Measurements from ENCODE around the gene NFIB.

The NFIB gene

GRCh38 chr9:14273696-14274121 lies 40.2 kb downstream of the NFIB start:
- no peak for DNase-seq (ENCODE audit: low spot score)

DNA sequence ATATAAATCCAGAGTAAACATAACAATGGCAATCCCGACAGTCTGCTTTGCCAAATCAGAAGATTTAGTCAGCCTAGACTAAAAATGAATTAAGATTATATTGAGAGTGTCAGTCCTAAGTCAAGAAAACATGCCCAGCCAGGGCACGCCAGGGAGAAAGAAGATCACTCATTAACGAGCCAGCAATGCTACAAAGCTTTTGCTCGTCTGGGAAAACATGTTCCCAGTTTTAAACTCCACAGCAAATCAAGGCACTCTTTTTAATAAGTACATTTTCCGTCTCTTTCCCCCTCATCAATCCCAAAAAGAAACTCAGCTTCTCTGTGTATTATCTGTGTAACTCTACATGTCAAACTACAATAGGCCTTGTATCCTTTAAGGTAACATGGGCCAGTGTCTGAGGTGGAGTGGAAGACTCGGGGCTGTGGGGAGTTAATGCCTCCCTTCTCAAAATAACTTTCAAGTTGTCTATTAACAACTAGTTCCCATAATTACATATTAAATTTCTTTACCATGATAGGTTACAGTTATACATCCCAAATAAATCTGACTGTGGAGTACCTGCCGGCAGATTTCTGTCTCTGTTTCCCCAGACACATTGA lies 40.9 kb downstream of the NFIB start:
- no peak for DNase-seq (ENCODE audit: low spot score)

- no peak for DNase-seq (ENCODE audit: low spot score)
Observed at GRCh38 chr9:14271093-14271673, 42.8 kb downstream of the NFIB start.

DNA sequence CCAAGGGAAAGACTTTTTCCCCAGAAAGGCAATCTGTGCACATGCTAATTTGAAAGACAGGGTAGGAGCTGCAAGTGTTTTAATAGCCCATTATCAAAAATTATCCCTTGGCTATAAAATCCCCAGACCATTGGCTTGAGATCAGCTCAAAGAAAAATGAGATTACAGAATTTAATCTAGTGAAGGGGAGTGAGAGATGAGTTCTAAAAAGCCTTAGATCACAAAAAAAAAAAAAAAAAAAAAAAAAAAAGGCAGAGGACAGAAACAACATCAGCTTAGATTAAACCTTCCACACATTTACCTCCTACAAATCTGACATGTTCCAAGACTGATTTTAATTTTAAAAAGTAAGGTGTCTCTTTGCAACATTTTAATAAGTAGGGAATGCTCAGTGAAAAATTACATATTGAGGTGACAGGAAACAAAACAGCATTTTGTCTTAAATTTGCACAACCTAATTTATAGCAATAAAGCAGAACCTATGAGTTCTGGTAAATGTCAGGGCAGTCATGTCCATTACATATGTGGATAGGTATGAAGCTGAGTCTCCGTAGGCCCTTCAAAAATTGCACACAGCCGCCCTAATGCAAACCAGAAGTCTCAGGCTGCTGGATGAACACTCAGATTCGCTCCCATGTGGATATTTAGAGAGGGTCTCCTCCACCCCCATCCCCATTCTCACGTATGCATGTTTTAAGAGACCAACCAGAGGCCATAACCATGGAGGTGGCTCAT lies 43.4 kb downstream of the NFIB start:
- no peak for DNase-seq (ENCODE audit: low spot score)

DNA sequence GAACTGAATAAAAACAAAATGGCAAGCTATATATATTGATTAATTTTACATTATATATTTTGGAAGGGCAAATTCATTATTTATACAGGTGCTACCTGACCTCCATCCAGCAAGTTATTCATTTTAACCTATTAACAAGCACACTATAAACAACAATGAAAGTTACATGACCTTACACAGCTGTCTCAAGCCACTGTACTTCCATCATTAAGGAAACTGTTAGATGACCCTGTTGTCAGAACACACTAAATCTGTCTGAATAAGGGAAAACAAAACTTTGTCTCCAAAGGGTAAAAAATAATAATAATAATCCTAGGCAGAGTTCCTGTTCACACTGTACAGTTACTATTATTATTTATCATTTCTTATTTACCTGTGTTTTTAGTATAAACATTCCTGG lies 44.0 kb downstream of the NFIB start:
- DNase-seq (ENCODE audit: low spot score) = no peak

- DNase-seq (ENCODE audit: low spot score) = no peak
Observed at GRCh38 chr9:14263707-14264483, 50.0 kb downstream of the NFIB start.

- DNase-seq (ENCODE audit: low spot score) = no peak
Observed at GRCh38 chr9:14262827-14263226, 51.1 kb downstream of the NFIB start.

DNA sequence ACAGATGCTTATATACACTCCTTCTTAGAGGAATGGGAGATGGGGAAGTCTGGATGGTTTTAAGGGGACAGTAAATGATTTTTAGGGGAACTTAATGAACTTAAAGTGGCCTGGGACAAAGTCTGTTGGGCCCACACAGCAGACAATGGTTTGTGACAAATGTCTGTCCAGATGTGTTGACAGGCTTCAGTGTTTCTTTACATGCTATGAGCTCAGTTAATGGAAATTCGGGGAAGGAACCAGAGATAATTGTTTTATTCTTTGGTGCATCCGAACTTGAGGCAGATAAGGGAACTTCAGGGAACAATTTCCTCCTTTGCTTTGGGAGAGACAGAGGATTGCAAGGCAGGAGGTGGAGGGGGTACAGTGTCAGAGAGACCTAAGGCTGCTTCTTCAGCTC lies 52.3 kb downstream of the NFIB start:
- no peak for DNase-seq (ENCODE audit: low spot score)

- no peak for DNase-seq (ENCODE audit: low spot score)
Observed at GRCh38 chr9:14260101-14260500, 53.8 kb downstream of the NFIB start.

- no peak for DNase-seq (ENCODE audit: low spot score)
Observed at GRCh38 chr9:14258660-14259239, 55.2 kb downstream of the NFIB start.

- no peak for DNase-seq (ENCODE audit: low spot score)
Observed at GRCh38 chr9:14258156-14258555, 55.8 kb downstream of the NFIB start.

GRCh38 chr9:14256588-14256987 lies 57.4 kb downstream of the NFIB start:
- DNase-seq (ENCODE audit: low spot score) = no peak

- DNase-seq (ENCODE audit: low spot score) = no peak
Observed at GRCh38 chr9:14251154-14252071, 62.5 kb downstream of the NFIB start.

DNA sequence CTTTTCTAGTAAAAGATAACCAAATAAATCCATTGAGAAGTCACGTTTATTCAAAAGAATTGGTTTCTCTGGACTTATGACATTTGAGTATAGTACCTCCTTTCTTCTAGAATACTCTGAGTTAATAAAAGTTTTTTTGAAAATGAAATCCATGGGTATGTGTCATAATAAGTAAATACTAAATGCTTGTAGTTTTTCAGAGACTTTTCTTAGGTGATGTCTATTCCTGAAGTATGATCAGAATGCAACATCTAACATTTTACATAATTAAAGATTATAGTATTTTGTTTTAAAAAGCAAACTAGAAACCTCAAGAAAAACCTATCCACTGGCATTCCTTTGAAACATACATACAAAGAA lies 63.2 kb downstream of the NFIB start:
- no peak for DNase-seq (ENCODE audit: low spot score)

- no peak for DNase-seq (ENCODE audit: low spot score)
Observed at GRCh38 chr9:14249527-14249926, 64.4 kb downstream of the NFIB start.

DNA sequence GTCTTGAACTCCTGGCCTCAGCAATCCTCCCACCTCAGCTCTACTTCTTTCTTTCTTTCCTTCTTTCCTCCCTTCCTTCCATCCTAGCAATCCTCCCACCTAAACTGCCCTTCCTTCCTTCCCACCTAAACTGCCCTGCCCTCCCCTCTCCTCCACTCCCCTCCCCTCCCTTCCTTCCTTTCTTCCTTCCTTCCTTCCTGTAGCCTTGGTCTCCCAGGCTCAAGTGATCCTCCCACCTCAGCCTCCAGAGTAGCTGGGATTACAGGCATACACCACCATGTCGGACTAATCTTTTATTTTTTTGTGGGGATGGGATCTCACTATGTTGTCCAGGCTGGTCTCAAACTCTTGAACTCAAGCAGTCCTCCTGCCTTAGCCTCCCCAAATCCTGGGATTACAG lies 65.8 kb downstream of the NFIB start:
- no peak for DNase-seq (ENCODE audit: low spot score)

- DNase-seq (ENCODE audit: low spot score) = no peak
Observed at GRCh38 chr9:14247577-14247976, 66.4 kb downstream of the NFIB start.

DNA sequence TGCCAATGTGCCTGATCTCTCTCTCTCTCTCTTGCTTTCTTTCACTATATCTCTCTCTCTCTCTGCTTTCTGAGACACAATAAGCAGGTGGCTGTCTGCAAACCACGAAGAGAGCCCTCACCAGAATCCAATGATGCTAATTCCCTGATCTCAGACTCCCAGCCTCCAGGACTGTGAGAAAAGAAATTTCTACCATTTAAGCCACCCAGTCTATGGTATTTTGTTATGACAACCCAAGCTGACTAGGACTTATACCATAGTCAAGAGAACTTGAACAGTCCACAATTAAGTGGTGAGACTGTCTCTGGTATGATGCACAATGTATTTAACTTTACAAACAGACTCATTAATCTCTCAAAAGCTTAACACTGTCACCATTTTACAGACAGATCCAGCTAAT lies 67.0 kb downstream of the NFIB start:
- no peak for DNase-seq (ENCODE audit: low spot score)

DNA sequence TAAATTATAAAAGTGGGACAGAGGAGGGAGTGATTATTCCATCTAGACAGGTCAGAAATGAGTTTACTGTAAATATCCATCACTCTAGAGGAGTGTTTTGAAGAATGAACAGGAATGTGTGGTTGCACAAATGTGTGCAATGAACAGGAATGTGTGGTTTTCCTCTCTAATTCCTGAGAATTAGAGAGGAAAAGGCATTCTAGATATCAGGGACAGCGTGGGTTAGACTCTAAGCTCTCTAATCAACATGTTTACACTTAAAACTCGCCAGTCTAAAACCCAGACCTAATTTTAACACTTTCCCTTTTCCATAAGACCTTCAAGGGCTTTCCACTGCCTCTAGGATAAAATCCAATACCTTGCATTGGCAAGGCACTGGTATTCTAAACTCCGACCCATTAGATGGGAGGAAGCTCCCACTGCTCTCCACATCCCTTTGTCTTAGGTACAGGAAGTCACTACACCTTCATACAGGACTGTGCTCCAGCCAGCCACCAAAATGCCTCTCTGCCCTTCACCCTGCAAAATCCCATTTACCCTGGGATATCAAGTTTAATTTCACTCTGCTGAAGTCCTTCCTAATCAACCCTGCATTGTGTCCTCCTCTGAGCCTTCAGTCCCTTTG lies 67.9 kb downstream of the NFIB start:
- no peak for DNase-seq (ENCODE audit: low spot score)

DNA sequence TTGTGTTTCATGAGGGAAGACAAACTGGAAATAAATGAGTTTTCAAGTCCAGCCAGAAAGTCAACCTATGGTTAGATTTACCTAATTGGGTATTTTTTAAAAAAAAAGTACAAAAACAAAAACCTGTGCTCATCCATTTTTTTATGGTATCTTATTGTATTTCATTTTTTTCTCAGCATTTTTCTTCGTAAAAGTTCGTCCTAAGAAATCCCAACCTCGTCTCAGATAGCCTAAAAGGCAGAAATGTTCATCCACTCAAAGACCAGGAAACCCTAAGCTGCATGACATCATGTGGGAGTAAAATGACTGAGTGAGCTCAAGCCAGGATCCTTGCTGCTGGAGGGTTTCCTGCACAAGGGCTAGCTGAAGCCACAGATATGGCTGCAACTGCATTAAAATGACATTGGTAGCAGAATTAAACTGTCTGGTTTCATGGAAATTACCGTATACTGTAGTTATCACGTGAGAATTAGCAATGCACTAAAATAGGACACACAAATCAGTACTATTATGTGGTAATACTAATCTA lies 70.4 kb downstream of the NFIB start:
- DNase-seq (ENCODE audit: low spot score) = no peak

Measured in CD4-positive, alpha-beta T cell treated with Interleukin-15 for 4 hours (primary cell).